ENCODE data around the gene PGLYRP2.

The PGLYRP2 gene

DNA sequence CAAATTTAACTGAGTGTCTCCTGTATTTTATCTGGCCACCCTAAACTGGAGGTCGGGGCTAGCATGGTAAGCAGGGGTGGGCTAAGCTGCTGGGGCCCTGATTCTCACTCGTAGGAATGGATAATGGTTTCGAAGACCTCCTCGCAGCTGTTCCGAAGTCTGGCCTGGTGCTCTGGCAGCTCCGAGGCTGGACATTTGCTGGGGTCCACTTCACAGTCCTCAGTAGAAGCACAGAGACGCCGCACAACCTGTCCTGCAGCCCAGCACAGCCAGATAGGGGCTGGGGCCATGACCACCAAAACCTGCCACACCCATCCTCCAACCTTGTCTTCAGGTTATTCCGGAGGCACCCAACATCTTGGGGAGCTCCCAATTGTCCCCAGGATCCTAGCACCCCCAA, 23.3 kb downstream of the PGLYRP2 start:
- no peak for DNase-seq (ENCODE audit: low read depth, low spot score)

DNA sequence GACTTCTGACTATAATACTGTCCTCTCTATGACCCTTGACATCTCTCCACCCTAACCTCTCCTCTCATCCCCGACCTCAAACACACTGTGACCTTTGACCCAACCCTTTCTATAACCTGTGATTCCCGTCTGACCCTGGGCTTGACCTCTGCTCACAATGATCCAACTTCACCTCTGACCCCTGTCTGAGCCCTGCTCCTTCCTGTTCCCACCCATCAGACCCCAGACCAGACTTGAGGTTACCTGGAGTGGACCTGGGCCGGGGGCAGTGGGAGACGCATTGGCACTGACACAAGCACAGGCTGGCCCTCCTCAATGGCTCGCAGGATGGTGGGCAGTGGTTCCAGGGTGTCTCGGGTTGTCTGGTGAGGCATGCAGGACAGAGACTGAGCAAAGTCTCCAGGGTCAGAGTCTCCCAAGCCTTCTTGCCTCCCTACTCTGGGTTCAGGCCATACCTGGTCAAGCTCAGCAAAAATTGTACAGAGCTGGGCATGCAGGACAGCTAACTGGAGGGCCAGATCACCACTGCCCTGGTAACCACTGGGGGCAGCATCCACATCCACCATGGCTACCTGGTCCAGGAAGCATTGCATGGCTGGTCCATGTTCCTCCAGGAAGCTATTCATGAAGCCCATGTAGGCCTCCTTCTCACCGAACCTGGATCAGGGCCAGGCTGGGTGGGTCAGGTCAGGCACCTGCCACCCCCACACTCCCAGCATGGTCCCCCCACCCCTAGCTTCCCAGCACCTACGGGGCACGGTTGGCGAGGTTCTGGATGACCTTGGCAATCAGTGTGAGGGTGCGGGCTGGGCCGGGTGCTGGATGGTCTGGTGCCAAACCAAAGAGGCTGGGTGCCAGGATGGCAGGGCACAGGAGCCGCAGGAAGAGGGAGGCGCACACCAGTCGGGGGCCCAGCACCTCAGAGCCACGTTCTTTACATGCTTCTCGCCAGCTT, 25.1 kb downstream of the PGLYRP2 start:
- DNase-seq (ENCODE audit: low read depth, low spot score) = no peak

DNA sequence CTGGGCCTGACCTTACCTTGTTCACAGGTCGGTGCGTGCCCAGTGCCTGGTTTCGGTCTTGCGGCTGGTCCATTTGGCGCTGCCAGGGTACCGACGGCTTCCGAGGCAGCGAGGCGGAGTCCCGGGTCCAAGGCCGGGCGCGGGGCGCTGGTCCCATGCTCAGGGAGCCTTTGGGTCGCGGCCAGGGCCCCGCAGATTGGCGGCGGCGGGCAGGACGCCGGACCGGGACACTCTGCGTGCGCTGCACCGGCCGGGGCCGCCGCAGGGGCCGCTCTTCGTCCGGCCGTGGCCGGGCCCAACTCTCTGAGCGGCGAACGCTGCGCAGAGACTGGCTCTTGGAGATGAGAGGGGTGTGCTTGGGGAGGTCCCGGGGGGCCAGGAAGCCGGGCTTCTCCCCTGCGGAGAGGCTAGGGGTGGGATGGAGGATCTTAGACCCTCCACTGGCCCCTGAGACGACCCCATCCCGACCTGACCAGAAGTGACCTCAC, 26.2 kb downstream of the PGLYRP2 start:
- DNase-seq (ENCODE audit: low read depth, low spot score) = no peak

DNA sequence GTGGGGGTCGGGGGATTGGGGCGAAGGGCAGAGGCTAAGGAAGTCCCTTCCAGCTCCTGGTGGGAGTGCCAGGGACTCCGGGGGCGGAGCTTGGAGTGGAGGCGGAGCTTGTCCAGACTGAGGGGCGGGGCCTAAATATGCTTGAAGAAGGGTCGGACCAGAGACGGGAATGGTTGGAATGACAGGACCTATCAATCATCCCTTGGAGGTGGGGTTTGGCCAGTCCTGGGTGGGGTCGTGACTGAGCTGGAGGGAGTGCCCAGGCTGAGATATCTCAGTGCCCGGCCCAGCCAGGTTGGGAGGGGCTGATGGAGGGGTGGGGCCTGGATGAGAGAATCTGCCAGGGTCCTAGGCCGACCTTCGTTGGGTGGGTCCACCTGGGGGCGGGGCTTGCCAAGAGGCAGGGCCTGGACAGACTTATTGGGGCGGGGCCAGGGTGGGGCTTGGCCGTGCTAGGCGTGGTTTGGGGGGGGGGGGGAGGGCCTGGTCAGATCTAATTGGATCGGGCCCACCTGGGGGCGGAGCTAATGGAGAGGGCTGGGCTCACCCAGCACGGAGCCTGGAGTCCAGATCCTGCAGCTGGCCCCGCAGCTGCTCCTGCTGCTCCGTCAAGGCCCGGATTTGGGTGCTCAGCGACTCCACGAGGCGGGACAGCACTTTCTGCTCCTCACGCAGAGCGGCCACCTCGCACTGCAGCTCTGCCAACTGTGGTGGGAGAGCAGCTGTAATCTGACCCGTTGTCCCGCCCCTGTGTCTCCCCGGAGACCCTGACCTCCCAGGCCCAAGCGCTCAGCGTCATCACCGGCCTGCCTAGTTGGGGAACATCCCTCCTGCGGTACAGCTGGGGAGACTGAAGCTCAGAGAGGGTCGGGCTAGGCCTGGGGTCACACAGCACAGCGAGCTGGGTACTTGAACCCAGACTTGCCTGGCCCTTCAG, 26.9 kb downstream of the PGLYRP2 start:
- DNase-seq (ENCODE audit: low read depth, low spot score) = no peak

DNA sequence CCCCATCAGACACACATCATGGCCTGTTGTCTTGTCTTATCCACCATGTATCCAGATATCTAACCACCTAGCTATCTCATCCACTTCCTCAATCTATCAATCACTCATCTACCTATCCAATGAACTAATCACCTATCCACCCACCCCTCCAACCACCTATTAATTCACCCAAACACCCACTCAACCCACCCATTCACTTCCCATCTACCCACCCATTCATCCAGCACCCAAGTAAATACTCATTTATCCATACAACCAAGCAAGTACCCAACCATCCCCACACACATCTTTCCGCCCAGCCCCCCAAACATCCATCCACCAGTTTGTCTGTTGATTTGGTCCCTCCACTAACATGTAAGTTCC, 28.8 kb downstream of the PGLYRP2 start:
- DNase-seq (ENCODE audit: low read depth, low spot score) = no peak

DNA sequence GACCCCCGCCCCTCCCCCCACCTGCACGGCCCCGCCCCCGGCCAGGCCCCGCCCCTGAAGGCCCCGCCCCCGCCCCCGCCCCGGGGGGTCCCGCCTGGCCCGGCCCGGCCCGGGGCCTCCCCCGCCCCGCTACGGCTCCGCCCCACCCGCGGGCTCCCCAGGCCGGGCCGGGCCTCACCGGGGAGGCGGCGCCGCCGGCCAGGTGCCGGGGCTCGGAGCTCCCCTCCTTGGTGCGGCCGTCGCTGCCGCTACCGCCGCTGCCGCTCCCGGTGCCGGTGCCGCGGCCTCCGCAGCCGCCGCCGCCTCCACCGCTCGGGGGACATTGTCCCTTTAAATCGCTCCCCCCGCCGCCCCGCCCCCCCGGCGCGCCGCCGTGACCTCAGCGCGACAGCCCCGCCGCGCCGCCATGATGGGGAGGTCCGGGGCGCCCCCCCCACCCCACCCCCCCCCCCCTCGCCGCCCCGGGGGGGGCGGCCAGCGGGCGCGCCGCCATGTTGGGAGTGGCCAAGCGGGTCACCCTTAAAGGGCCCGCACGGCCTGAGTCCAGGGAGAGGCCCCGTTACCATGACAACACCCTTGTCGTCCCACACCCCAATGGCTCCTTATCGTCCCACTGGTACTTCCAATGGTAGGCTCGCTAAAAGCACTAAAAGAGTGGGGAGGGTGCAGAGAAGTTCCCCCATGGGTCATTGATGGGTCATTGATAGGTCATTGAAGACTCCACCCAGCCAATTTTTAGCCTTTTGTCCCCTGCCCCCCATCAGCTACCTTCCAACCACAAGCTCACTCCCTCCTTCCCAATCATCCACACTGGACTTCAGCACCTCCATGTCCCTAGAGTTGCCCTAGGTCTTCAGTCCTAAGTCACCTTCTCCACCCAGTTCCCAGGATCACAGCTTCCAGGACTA, 29.4 kb downstream of the PGLYRP2 start, which contains the start of gene WIZ:
WIZ (minus strand) TSS at position 337 of the 908 bp plus-strand sequence. CDS start 1,649 bp downstream, outside the sequence.
- peak; percentile 80 for DNase-seq (ENCODE audit: low read depth, low spot score)

DNA sequence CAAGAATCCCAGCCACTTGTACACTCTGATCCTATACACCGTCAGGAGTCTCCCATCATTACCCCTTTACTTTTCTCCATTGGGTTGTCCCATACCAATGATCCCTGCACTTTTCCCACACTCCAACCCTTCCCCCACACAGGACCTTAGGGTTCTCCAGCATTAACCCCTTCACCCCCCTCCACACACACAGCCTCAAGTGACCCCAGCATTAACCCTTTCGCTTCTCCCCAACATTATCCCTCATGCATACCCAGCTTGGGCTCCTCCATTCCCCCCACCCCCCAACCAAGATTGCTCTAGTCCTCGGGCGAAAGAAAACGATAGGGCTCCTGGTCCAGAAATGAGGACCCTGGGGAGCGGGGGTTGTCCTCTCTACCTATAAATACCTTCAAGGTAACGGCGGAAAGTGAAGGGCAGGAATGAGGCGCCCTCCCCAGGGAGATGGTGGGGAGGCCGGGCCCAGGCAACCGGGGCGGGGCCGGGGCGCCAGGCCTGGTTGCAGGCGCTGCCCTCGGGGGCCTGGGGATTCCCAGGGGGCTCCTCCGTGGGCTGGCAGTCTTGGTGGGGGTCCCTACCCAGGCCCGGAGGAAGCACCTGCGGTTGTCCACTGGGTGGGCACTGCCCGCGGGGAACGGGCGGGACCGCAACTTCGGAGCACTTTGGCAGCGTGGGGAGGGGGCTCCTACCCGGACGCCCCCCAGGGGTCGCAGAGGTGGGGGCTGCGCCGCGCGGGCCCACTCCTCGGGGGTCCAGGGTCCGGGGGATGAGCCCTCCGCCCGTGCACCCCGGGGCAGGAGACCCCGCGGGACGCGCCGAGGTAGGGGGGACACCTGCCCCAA, 30.3 kb downstream of the PGLYRP2 start:
- no peak for DNase-seq (ENCODE audit: low read depth, low spot score)

DNA sequence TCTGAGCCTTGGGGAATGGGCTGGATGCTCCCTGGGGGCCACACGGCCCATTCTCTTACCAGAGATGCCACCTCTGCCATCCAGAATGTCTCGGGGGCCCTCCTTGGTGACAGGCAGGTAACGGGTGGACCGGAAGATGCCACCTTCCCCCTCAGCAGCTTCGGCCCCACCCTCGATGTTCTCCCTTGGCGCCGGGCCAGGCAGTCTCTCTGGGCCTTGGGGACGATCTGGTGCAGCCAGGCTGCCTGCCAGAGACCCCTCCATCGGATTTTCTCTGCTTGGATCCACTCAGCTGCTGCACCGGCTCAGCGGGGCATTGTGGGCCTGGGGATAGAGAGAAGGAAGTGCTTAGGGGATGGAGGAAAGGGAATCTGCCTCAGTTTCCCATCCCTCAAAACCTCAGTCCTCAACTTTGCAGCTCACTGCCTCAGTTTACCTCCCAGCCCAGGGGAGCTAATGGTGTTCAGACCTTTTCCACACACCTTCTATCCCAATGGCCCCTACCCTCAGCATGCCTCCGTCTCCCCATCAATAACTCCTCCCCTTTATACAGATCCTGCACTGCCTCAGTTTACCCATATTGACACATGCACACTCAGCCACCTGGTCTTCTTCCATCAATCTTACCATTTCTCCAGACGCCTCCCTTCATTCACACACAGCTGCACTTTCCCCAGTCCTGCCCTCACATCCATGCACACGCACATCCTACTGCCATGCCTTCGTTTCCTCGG, 31.1 kb downstream of the PGLYRP2 start:
- no peak for DNase-seq (ENCODE audit: low read depth, low spot score)

DNA sequence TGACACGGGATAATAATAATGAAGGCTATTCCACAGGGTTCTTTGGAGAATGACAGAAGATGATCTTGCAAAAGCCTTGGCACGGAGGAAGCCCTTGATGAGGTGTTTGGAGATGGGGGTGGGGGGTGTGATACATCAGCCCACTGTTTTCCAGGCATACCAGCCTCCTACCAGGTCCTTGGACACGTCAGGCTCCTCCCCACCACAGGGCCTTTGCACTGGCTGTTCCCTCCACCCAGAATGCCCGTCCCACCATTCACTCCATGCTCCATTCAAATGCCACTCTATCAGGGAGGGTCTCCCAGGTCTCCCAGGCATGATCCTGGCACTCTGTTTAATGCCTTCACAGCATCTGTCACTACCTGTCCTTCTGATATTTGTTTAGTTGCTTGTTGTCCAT, 32.2 kb downstream of the PGLYRP2 start:
- no peak for DNase-seq (ENCODE audit: low read depth, low spot score)

DNA sequence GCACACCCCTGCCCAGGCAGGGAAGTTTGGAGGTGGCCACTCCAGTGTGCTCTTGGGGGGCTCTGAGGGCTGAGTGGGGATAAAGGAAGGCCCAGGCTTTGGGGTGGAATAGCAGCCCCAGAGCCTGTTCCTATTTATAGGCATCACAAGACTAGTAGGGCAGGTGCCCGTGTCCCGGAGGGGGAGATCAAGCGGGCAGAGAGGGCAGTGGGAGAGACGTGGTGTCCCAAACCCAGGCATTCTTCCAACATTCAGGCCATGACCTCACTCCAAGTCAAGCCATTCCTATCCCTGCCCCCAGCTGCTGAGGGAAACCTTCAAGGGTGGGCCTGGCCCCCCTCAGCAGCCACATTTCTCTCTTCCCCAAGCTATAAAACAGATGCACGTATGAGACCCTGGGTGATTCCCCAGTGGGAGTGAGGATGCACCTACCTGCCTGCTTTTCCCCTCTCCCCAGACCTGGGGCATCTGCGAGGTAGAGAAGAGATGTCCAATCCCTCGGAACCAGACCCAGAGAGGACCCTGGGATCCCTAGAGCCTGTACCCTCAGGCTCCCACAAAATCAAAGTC, 33.4 kb downstream of the PGLYRP2 start:
- no peak for DNase-seq (ENCODE audit: low read depth, low spot score)

DNA sequence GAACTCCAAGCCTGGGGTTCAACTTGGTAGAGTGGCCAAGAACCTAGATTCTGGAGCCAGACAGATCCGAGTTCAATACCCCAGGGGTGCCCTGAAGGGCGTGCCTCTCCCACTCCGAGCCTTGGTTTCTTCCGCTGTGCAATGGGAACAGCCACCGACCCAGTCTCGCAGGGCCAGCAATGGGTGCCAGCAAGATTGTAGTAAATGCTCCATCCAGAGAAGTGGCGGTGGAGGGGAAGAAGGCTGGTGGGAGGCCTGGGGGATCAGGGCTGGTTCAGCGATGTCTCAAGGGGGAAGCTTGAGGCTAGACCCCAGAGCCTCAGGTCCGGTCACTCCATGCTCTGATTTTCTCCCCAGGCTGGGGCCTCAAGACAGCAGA, 34.1 kb downstream of the PGLYRP2 start:
- DNase-seq (ENCODE audit: low read depth, low spot score) = no peak

DNA sequence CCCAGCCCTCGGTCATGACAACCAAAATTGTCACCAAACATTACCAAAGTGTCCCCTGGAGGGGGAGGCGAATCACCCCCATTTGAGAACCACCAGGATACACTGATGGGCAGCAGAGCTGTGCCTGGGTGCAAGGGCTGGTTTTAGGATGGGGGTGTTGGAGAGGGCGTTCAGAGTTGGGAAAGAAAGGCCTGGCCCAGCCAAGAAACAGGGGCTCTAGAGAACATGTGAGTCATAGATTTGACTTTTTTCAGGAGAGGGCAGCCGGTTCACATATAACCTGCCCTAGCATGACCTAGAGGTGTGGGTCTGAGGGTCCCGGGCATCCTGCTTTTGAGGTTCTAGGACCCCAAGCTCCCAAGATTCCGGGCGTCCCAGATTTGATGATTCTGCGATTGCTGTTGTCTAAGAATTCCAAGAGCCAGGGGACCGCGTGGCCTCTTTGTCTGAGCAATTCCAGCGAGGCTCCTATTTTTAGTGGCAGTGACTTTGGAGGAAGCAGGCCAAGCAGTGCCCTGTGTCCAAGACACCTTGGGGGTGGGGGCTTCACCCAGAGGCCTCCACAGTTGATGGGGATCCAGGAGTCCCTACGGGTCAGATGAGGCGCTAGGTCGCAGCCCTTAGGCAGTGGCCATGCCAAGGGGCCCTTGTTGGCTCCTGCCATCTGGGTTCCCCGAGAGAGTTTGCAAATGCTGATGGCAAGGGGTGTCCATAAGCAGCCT, 34.6 kb downstream of the PGLYRP2 start:
- no peak for DNase-seq (ENCODE audit: low read depth, low spot score)

DNA sequence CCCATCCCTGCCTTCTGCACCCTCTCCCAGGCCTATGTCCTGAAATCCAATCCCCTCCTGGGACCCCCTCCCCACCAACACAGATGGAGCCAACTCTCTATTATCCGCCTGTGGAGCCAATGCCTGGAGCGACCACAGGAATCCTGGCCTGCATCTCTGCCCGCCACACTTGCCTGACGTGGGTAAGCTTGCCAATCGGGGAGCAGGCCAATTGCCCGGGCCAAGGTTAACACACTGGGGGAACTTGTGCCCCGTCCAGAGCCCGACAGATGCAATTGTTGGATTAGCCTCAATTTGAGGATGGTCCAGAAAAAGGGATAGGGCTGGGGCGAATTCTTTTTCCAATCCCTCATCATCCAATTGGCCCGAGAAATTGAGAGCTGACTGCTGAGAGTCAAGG, 35.5 kb downstream of the PGLYRP2 start:
- no peak for DNase-seq (ENCODE audit: low read depth, low spot score)

DNA sequence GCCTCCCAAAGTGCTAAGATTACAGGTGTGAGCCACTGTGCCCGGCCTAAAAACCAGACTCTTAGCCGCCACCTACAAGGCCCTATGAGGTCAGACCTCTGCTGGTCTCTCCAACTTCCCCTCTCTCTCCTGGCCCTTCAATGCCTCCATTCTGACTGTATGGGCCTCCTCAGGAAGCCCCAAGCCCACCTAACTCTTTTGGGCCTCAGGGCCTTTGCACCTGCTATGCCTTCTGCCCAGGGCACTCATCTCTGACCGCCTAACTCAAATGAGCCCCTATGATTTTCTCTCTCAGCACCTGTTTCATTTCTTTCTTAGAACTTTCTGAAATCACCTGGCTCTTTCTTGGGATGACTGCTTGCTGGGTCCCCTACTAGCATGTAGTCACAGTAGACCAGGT, 36.0 kb downstream of the PGLYRP2 start:
- no peak for DNase-seq (ENCODE audit: low read depth, low spot score)

DNA sequence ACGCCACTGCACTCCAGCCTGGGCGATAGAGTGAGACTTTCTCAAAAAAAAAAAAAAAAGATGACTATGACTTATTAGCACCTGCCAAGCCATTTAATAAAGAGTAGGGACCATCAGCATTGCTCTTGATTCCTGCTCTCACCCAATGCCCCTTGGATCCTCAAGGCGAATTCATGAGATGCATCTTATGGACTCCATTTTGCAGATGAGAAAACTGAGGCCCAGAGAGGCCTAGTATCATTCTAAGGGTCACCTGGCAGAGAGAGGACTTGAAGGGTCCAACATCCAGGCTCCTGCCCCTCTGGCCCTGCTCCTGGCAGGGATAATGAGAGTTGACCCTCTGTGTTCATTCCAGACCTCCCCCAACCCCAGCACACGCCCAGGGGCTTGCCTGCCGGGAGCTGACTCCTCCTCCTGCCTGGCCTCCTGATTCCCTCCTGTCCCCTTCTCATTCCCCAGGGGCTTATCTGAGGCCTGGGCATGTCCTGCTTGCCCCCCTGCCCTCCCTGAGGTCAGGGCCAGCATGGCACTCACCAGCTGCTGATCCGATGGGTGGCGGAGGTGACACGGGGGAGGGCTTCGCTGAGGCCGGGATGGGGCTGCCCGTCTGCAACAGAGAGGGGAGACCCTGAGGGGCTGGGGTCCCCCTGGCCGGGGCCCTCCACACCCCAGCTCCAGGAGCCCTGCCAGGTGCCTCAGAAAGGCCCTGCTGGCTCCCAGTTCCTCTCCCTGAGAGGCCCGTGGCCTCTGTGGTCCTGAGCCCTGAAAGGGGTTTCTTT, 37.0 kb downstream of the PGLYRP2 start:
- no peak for DNase-seq (ENCODE audit: low read depth, low spot score)

DNA sequence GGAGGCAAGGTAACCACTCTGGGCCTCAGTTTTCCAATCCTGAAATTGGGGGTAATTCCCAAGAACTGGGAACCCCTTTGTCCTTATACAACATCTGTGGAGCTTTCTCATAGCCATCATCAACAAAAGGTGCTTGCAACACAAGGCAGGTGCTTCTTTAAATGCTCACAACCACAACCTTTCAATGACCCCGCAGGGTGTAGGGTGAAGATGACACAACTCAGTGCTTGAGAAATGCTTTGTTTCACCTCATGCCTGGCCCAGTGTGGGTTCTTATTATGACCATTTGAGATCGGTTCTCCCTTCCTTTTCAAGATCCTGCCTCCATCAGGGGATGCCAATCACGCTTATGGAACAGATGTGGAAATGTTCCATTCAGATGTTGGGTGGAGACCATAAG, 38.0 kb downstream of the PGLYRP2 start:
- DNase-seq (ENCODE audit: low read depth, low spot score) = no peak

DNA sequence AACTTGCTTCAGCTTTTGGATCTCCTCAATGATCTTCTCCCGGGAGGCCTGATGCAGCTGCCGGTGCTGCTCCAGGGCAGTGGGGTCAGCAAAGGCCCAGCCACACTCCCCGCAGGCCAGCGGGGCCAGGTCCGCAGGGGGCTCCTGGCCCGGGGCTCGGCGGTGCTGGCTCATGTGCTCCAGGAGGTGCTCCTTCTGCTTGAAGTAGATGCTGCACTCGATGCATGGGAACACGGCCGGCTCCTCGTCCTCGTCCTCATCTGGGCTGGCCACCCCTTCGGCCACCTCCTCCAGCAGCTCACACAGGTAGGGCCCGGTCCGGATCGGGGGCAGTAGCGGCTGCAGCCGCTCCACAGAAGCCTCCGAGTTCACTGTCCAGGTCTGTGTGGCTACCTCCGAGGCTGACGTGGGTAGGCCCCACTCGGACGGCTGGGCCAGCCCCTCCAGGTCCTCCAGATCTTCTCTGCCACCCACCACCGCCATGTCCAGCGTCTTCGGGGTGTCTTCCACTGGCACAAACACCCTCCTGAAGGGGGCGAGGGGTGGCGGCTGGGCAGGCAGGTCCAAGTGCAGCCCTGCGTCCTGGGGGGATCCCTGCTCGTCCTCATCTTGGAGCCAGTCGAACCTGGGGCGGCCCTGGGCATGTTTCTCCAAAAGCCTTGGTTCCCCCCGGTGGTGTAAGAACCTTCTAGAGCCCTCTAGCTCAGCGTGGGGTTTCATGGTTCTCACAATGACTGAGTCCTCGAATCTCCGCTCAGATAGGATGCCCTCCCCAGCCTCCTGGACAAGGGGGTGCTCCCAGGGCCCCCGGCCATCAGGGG, 39.3 kb downstream of the PGLYRP2 start:
- no peak for DNase-seq (ENCODE audit: low read depth, low spot score)
